HG03097 (cell line): ENCODE measurements around the gene PLA2G2E.
"Not testable (repeated sequence)": the region's sequence is repeated elsewhere in the genome, so short reads cannot be mapped to it uniquely, and the experiment has no call there.

ENCODE experiments used
- ATAC-seq: cut with Tn5 transposase; IDR thresholded peaks from one replicate; pipeline ENCODE4 v1.9.1; 2021; ENCODE audit not compliant: unreplicated experiment, low FRiP score

PLA2G2E gene

DNA sequence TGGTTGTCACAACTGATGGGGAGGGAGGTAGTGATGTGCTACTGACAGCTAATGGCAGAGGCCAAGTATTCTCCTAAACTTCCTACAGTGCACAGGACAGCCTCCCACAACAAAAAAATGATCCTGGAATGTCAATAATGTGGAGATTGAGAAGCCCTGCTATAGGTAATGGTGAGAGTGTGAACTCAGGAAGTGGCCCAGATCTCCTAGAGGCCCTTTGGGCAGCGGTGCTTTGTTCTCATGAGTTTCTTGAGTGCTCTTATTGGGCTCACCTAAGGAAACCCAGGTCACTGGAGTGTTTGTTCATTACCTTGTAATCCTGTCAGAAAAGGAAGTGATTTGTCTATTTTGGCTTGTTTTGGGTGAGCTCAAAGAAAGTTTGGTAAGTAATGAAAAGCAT is 35.3 kb downstream of the PLA2G2E start:
- no peak for ATAC-seq

GRCh38 chr1:19885821-19886220 is 37.6 kb downstream of the PLA2G2E start:
- ATAC-seq, result no peak

DNA sequence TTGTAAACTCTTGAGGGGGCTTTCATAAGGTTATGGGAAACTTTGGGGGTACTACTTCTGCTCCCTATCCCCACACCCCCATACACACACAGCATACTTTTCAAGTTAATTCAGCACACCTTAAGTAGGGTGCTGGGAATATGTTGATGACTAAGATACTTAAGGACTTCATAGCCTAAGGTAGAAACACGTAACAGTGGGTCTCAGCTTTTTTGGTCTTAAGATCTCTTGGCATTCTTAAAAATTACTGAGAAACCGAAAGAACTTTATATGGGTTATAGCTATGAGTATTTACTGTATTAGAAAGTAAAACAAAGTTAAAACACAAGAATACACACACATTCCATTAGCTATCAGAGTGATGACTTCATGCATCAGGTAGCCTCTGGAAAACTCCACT is 39.1 kb downstream of the PLA2G2E start:
- ATAC-seq, result no peak

DNA sequence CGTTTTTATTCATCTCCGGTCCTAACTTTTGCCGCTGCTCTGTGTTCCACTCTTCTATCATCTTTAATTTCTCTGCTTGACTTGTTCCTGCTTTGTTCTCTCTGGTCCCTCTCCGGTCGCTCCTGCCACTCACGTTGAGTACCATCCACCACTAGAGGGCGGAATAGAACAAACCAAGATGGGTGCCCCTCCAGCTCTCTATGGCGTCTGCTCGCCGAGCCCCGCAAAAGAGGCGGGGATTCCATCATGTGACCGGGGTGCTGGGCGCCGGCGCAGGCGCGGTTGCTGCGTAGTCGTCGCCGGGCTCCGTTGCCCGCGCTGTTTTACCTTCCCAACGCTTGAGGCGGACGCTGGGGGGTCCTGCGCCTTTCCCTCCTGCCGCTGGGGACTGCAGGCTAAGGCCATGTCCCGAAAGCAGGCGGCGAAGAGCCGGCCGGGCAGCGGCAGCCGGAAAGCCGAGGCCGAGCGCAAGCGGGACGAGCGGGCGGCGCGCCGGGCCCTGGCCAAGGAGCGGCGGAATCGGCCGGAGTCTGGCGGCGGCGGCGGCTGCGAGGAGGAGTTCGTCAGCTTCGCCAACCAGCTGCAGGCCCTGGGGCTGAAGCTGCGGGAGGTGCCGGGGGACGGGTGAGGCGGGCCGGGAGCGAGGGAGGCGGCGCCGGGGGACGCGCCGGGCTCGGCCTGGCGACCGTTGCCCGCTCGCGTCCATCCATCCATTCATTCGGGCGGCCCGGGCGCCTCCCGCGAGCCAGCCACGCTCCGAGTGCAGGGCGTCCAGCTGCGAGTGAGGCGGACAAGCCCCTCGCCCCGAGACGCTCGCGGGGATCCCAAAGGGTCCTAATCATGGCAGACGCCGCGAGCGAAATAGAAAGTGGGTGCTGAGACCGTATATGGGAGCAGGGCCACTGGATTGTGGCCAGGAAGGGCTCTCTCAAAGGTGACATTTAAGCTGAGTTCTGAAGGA is 41.0 kb downstream of the PLA2G2E start, which contains the start of gene OTUD3:
Gene OTUD3, plus strand, starts transcription at position 285 of the 961 bp plus-strand sequence. Its CDS starts 119 bp downstream, at position 404.
- ATAC-seq, result peak; percentile 88

- not testable (repeated sequence) for ATAC-seq
These were observed 42.6 kb downstream of the PLA2G2E start for GRCh38 chr1:19880841-19881240.

GRCh38 chr1:19879661-19880060 is 43.8 kb downstream of the PLA2G2E start:
- no peak for ATAC-seq

DNA sequence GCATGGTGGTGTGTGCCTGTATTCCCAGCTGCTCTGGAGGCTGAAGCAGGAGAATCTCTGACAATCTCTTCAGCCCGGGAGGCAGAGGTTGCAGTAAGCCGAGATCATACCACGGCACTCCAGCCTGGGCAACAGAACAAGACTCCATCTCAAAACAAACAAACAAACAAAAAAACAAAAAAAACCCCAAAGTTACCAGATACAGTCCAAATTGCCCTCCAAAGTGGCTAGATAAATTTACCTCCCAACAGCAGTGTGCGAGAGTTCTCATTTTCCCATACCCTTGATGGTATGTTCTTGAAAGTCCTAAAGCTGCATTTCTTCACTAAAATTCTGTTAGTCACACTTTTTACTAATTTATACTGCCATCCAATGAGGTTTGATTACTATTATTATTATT is 44.2 kb downstream of the PLA2G2E start:
- no peak for ATAC-seq

DNA sequence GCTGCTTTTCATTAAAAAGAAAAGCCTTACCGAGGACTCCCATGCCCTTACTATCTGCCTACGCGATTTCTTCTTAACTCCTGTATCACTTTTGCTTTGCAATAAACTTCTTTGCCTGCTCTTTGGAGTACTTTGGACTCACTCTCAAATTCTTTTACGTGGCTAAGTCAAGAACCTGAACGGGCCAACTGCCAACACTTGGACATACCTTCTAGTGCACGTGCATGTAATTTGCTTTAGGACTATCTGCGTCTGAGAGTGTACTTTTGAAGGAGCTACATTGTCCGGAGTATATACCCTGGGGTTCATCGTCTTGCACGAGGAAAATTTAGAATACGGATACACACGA is 44.8 kb downstream of the PLA2G2E start:
- no peak for ATAC-seq

DNA sequence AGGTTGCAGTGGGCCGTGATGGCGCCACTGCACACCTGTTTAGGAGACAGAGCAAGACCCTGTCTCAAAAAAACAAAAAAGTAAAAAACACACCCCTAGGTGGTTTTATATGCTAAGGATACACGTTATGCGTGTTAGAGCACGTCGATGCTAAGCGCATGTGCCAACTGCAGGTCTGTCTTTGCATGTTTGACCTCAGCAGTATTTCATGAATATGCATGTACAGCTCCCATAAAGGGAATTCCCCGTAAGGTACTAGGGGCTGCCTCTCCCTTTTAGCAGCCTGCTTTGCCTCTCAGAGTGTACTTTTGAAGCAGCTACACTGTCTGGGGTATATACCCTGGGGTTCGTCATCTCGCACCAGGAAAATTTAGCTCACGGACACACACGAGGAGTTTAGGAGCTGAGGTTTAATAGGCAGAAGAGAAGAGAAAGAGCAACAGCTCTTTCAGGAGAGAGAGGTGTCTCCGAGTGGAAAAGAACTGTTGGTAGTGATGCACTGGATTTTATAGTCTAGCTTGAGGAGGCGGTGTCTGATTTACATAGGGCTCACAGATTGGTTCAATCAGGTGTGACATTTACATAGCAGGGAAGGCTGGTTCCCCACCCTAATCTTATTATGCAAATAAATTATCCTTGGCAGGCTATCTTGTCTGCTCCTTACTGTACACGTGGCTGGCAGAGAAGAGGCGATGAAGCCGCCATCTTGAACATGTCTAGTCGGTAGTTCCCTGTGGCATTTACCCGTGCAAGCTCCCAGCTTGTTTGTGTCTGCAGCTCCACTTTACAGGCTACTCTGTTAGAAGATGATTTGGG is 45.4 kb downstream of the PLA2G2E start:
- ATAC-seq, result no peak

DNA sequence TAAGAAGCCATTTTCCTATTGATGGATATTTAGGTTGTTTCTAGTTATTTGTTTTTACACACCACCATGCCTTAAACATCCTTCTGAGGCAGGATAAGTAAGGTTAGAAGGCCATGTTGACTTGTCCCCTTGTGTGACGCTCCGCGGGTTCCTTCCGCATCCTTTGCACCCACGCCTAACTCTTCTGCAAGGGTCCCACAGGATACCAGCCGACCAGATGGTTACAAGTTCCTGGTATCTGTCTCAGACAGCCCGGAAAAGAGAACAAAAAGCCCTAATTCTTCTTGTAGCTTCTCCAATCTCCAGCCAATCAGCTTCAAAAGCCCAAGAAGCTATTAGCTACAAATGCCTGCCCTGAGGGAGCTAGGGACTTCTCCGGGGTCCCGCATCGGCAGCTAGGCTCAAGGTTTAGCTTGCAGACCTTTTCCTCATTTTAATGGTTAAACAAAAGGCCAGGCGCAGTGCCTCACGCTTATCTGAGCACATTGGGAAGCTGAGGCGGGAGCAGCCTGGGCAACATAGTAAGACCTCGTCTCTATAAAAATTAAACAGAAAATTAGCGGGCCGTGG is 46.2 kb downstream of the PLA2G2E start:
- no peak for ATAC-seq

- no peak for ATAC-seq
These were observed 51.2 kb downstream of the PLA2G2E start for GRCh38 chr1:19872190-19872589.
